Breast epithelium (tissue), 4 donors: ENCODE data around the gene KCNK7. TPM values are rescaled to one million over a fixed set of nuclear protein-coding genes. Genes with fewer than 3 reads are reported as not detected.
A peak's percentile ranks its signal among the peaks of the same experiment; 100 is the strongest.

Experiments used
- DNase-seq, 2 donors: peaks; one replicate each; pipeline ENCODE4 v3.0.0-alpha.2; 2019; ENCODE audit warnings: low spot score in 2 of 2
- H3K27ac ChIP-seq, 2 donors: fragments of 200-600 bp; sonication (generic) in 1 of 2; one replicate each; pipeline ENCODE4 v1.5.1; 2016 to 2019; ENCODE audit warnings: mild to moderate bottlenecking in 1 of 2
- H3K27me3 ChIP-seq, 2 donors: fragments of 200-600 bp; sonication (generic) in 1 of 2; one replicate each; pipeline versions ENCODE4 v1.5.1 to v1.6.0; 2017 to 2019; ENCODE audit warnings: control low read depth in 1 of 2, mild to moderate bottlenecking in 1 of 2
- H3K36me3 ChIP-seq: fragments of 200-600 bp; one replicate; pipeline ENCODE4 v1.5.1; 2019
- H3K4me1 ChIP-seq, 2 donors: fragments of 200-600 bp; sonication (generic); one replicate each; pipeline ENCODE4 v1.5.1; 2016 to 2019; ENCODE audit warnings: control low read depth in 1 of 2
- H3K4me3 ChIP-seq, 3 donors: fragments of 200-600 bp; sonication (generic); 1 replicate in 2 of 3; 2 replicates in 1 of 3; pipeline ENCODE4 v1.5.1; 2016 to 2019; ENCODE audit warnings: mild to moderate bottlenecking in 3 of 3, moderate library complexity in 2 of 3
- H3K9me3 ChIP-seq, 2 donors: fragments of 200-600 bp; sonication (generic) in 1 of 2; one replicate each; pipeline ENCODE4 v1.5.1; 2016 to 2019; ENCODE audit warnings: control low read depth in 1 of 2
- CTCF ChIP-seq, 3 donors: fragments of 450-650 bp; IDR thresholded peaks; one replicate each; pipeline ENCODE4 v1.5.1; 2016 to 2017; ENCODE audit warnings: antibody characterized with exemption in 3 of 3, mild to moderate bottlenecking in 3 of 3, moderate library complexity in 3 of 3
- POLR2A ChIP-seq: fragments of 450-650 bp; IDR thresholded peaks from one replicate; pipeline ENCODE4 v1.6.1; 2016; ENCODE audit warnings: antibody characterized with exemption, mild to moderate bottlenecking, moderate library complexity
- POLR2AphosphoS5 ChIP-seq, 3 donors: sonication (generic); formaldehyde crosslinking; IDR thresholded peaks; one replicate each; pipeline ENCODE4 v1.6.1; 2017; ENCODE audit warnings: antibody characterized with exemption in 3 of 3
- intact Hi-C: fragments of 100-400 bp; cut with DNase I; formaldehyde crosslinking; loops from one replicate; pipeline ENCODE4 v1.15.1; 2023; ENCODE audit warnings: low total_unique reads
- total RNA-seq, 3 donors: library from RNA; depleted of rRNA; stranded (reverse); fragments of >200 nt; gene quantifications; one replicate each; pipeline ENCODE4 v1.1.0, GENCODE V29; 2016

The KCNK7 gene
- total RNA-seq, 3 donors from 2014 or later = 0.33 to 2.2 (median 0.80) TPM

DNA sequence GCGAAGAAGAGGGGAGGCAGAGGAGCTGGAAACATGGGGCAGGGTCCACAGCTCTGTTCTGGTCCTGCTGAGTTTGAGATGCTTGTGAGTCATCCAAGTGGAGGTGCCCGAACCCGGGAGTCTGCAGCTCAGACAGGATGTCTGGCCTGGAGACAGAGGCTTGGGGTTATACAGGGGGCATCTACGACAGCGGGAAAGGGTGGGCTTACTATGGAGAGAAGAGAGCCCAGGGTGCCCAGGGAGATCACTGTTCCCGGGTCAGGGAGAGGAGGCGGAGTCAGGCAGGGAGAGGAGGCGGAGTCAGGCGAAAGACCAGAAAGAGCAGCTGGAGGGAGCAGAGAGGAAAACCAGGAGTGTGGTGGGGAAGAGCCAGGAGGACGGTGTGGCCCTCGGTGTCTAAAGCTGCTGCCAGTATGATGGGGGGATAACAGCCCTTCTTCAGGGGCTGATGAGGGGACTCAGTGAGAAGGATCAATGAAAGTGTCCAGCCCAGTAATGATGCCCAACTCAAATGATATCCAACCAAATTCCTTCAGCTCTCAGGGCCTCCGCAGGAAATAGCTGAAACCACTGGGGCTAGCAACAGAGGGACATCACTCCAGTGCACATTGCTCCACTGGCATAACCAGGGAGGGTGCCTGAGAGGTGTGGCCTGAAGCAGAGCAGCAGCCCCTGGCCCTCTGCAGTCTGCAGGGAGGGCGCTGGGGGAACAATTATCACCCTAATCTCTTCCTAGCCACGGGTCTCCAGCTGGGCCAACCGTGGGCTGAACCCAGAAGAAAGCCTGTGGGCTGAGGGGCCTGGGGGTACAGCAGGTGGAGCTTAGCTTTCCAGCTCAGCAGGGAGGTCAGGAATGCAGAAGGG, 34.8 kb downstream of the KCNK7 start:
- H3K4me1 ChIP-seq = peaks cover 19 to 28% of the 10 kb centered on the region in 2 donors
- no peak for DNase-seq

DNA sequence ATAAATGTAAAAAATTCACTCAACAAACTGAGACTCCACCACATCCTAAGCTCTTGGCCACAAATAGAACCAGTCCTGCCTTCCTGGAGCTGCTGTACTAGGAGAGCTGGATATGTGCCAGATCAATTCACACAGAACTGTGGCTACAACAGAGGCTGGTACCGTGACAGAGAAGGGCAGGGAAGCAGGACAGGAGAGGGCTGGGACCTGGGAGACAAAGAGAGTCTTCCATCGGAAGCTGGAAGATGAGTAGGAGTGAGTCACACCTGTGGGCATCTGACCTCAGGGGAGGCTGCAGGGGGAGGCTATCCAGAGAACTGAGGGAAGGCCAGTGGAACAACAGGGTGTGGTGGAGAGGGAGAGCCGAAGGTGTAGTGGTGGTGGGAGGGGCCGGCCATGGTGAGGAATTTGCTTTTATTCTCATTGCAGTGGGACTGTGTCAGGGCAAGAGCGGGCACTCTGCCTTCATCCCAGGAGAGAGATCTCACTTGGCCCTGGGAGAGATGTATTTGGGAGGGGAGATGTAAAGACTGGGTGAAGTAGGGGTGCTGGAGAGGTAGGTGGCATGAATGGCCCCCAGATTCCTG, 35.6 kb downstream of the KCNK7 start:
- no peaks in the 10 kb centered on the region for H3K27me3 ChIP-seq
- intact Hi-C loops = no loop called here
- H3K4me3 ChIP-seq = no peak overlapping the region
- peak in 1 of 2 donors; percentile 74 for DNase-seq
- H3K27ac ChIP-seq = peak overlapping the region; percentile 99
- no peaks in the 10 kb centered on the region for H3K36me3 ChIP-seq
- peaks cover 25 to 36% of the 10 kb centered on the region in 2 donors for H3K4me1 ChIP-seq
- no peak for TF ChIP-seq POLR2A
- TF ChIP-seq CTCF (IDR thresholded peaks at IDR 0.05) = no peak
- TF ChIP-seq POLR2AphosphoS5 (IDR thresholded peaks at IDR 0.05) = no peak
- no peaks in the 10 kb centered on the region for H3K9me3 ChIP-seq

More for the DNA sequence above, 34.8 kb downstream of the KCNK7 start:
- no peaks in the 10 kb centered on the region for H3K27me3 ChIP-seq
- no peak for TF ChIP-seq CTCF (IDR thresholded peaks at IDR 0.05)
- TF ChIP-seq POLR2AphosphoS5 (IDR thresholded peaks at IDR 0.05) = no peak
- no peak for TF ChIP-seq POLR2A
- no peaks in the 10 kb centered on the region for H3K36me3 ChIP-seq
- H3K27ac ChIP-seq = peak overlapping the region; percentile 99
- H3K4me3 ChIP-seq = no peak overlapping the region
- no peaks in the 10 kb centered on the region for H3K9me3 ChIP-seq
- intact Hi-C loops = no loop called here

DNA sequence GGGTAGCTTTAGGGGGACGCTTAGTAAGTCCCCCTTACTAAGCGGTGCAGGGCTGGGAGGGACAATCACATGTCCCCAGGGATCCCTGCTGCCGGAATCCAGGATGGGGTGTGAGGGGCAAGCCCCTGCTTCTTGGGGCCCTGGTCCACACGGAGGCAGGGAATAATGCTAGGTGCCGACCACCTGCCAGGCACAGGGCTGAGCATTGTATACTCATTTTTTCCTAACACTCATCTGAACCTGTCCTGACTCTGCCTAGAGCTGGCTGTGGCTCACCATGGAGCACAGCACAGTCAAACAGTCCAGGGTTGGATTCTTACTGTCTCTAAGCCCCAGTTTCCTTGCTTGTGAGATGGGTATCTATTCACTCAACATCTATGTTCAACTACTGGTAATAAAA, 36.1 kb downstream of the KCNK7 start:
- Histone ChIP-seq H3K27me3 (no peaks in the 10 kb centered on the region), H3K4me1 (peaks cover 29 to 38% of the 10 kb centered on the region in 2 donors)

DNA sequence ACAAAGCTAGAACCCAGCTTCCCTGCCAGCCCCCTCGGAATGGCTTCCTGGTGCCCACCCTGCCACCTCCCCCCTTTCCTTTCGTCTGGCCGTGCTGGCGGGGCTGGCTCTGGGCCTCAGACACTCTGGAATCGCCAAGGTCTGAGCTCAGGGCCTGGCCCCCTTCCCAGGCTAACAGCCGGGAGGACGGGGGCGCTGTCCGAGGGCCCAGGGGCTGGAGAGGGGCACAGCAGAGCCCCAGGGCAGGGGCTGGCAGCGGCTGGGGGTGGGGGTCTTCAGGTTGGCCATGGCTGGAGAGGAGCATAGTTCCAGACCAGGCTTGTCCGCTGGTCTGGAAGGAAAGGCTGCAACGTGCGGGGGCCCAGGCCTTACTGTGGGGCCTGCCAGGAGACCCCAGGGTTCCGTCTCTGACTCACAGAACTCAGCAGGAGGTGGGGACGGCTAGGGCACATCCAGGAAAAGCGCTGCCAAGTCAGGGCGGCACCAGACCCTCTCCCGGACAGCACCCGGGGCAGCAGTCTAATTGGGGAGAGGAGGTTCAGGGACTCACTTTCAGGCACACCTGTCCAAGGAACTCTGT, 36.6 kb downstream of the KCNK7 start:
- Histone ChIP-seq H3K4me3 (peak overlapping the region; percentile 62 to 75 (median 71)), H3K27ac (peak overlapping the region; percentile 99), H3K4me1 (peaks cover 29 to 38% of the 10 kb centered on the region in 2 donors), H3K27me3 (no peaks in the 10 kb centered on the region), H3K9me3 (no peaks in the 10 kb centered on the region), H3K36me3 (no peaks in the 10 kb centered on the region)
- TF ChIP-seq POLR2A (no peak), CTCF (IDR thresholded peaks at IDR 0.05) (no peak), POLR2AphosphoS5 (IDR thresholded peaks at IDR 0.05) (peak; percentile 9 to 48 (median 44))
- DNase-seq = no peak
- intact Hi-C loops = no loop called here

More for the DNA sequence above, 36.1 kb downstream of the KCNK7 start:
- TF ChIP-seq POLR2A (no peak), POLR2AphosphoS5 (IDR thresholded peaks at IDR 0.05) (no peak), CTCF (IDR thresholded peaks at IDR 0.05) (no peak)
- Histone ChIP-seq H3K4me3 (no peak overlapping the region), H3K9me3 (no peaks in the 10 kb centered on the region), H3K27ac (peak overlapping the region; percentile 99), H3K36me3 (no peaks in the 10 kb centered on the region)
- intact Hi-C loops = no loop called here
- DNase-seq = no peak
